Rectal smooth muscle tissue (tissue), 1 donor: ENCODE measurements around the gene ANKRD24.
"Not testable (repeated sequence)": the region's sequence is repeated elsewhere in the genome, so short reads cannot be mapped to it uniquely, and the experiment has no call there.

Experiments
- H3K27ac ChIP-seq: one replicate; pipeline ENCODE4 v1.7.0; 2013; ENCODE audit warnings: low read depth, low read length, inconsistent platforms
- H3K27me3 ChIP-seq: one replicate; pipeline ENCODE4 v1.7.0; 2013; ENCODE audit warnings: low read length; ENCODE audit not compliant: control insufficient read depth, insufficient read depth
- H3K36me3 ChIP-seq: one replicate; pipeline ENCODE4 v1.7.0; 2013; ENCODE audit warnings: low read length; ENCODE audit not compliant: control insufficient read depth, insufficient read depth
- H3K4me1 ChIP-seq: one replicate; pipeline ENCODE4 v1.7.0; 2013; ENCODE audit warnings: low read length; ENCODE audit not compliant: control insufficient read depth, insufficient read depth
- H3K4me3 ChIP-seq: one replicate; pipeline ENCODE4 v1.7.0; 2013; ENCODE audit warnings: low read length
- H3K9ac ChIP-seq: one replicate; pipeline ENCODE4 v1.7.0; 2013; ENCODE audit warnings: low read length

Gene ANKRD24

GRCh38 chr19:4210166-4210731 lies 27.8 kb downstream of the ANKRD24 start:
- no peaks in the 10 kb centered on the region for H3K36me3 ChIP-seq
- no peak overlapping the region for H3K9ac ChIP-seq
- H3K4me3 ChIP-seq, result no peak overlapping the region
- H3K27me3 ChIP-seq, result peaks cover 5% of the 10 kb centered on the region
- no peak overlapping the region for H3K27ac ChIP-seq
- H3K4me1 ChIP-seq, result no peaks in the 10 kb centered on the region

DNA sequence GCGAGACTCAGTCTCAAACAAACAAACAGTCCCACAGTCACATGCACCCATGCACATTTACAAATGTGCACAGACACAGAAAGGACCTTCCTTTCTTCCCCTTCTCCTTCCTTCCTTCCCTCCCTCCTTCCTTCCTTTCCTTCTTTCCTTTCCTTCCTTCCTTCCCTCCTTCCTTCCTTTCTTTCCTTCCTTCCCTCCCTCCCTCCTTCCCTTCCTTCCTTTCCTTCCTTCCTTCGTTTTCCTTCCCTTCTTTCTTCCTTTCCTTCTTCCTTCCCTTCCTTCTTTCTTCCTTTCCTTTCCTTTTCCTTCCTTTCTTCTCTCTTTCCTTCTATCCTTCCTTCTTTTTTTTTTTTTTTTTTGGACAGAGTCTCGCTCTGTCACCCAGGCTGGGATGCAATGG lies 30.6 kb downstream of the ANKRD24 start:
- Histone ChIP-seq H3K4me3 (no peak overlapping the region), H3K9ac (no peak overlapping the region), H3K4me1 (no peaks in the 10 kb centered on the region), H3K27ac (no peak overlapping the region), H3K27me3 (no peaks in the 10 kb centered on the region), H3K36me3 (no peaks in the 10 kb centered on the region)

DNA sequence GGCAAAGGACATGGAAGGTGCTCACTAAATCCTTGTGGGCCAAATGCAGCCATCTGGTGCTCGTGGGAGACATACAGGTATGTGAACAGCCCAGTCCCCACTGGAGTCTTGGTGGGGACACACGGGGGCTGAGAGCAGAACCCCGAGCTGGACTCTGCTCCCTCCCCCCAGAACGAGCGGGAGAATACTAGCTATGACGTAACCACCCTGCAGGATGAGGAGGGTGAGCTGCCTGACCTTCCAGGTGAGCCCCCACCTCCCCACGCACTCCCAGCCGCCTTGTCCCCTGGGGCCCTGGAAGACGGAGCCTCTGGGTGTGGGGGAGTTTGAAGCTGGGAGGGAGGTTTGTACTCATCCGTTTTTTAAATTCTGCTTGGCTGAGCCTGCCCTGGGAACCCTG lies 33.3 kb downstream of the ANKRD24 start:
- no peaks in the 10 kb centered on the region for H3K36me3 ChIP-seq
- no peak overlapping the region for H3K27ac ChIP-seq
- no peak overlapping the region for H3K9ac ChIP-seq
- no peaks in the 10 kb centered on the region for H3K4me1 ChIP-seq
- H3K4me3 ChIP-seq, result no peak overlapping the region
- H3K27me3 ChIP-seq, result no peaks in the 10 kb centered on the region

GRCh38 chr19:4216846-4217245 lies 34.4 kb downstream of the ANKRD24 start:
- Histone ChIP-seq H3K9ac (no peak overlapping the region), H3K4me1 (no peaks in the 10 kb centered on the region), H3K36me3 (no peaks in the 10 kb centered on the region), H3K27me3 (no peaks in the 10 kb centered on the region), H3K27ac (no peak overlapping the region), H3K4me3 (no peak overlapping the region)

GRCh38 chr19:4217429-4218264 lies 35.2 kb downstream of the ANKRD24 start:
- Histone ChIP-seq H3K4me3 (no peak overlapping the region), H3K9ac (no peak overlapping the region), H3K36me3 (no peaks in the 10 kb centered on the region), H3K27me3 (no peaks in the 10 kb centered on the region), H3K4me1 (no peaks in the 10 kb centered on the region), H3K27ac (no peak overlapping the region)

DNA sequence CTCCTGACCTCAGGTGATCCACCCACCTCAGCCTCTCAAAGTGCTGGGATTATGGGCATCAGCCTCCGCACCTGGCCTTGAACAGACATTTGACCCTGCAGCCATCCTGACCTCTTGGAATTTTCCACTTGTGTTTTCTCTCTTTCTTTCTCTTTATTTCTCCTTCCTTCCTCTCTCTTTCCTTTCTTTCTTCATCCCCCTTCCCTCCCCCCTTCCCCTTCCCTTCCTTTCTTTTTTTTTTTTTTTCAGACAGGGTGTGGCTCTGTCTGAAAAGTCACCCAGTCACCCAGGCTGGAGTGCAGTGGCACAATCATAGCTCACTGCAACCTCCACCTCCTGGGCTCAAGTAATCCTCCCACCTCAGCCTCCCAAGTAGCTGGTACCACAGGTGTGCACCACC lies 36.0 kb downstream of the ANKRD24 start:
- not testable (repeated sequence) for H3K36me3 ChIP-seq, H3K4me3 ChIP-seq

GRCh38 chr19:4220188-4220587 lies 37.7 kb downstream of the ANKRD24 start:
- no peak overlapping the region for H3K9ac ChIP-seq
- H3K4me1 ChIP-seq, result no peaks in the 10 kb centered on the region
- H3K27me3 ChIP-seq, result peaks cover 7% of the 10 kb centered on the region
- H3K27ac ChIP-seq, result no peak overlapping the region
- no peak overlapping the region for H3K4me3 ChIP-seq
- no peaks in the 10 kb centered on the region for H3K36me3 ChIP-seq

More for the DNA sequence above, 36.0 kb downstream of the ANKRD24 start:
- not testable (repeated sequence) for H3K27me3 ChIP-seq, H3K9ac ChIP-seq, H3K4me1 ChIP-seq, H3K27ac ChIP-seq

GRCh38 chr19:4224470-4224869 lies 42.0 kb downstream of the ANKRD24 start:
- no peak overlapping the region for H3K9ac ChIP-seq
- H3K27me3 ChIP-seq, result peaks cover 14% of the 10 kb centered on the region
- no peak overlapping the region for H3K27ac ChIP-seq
- H3K4me3 ChIP-seq, result no peak overlapping the region
- no peaks in the 10 kb centered on the region for H3K36me3 ChIP-seq
- no peaks in the 10 kb centered on the region for H3K4me1 ChIP-seq

DNA sequence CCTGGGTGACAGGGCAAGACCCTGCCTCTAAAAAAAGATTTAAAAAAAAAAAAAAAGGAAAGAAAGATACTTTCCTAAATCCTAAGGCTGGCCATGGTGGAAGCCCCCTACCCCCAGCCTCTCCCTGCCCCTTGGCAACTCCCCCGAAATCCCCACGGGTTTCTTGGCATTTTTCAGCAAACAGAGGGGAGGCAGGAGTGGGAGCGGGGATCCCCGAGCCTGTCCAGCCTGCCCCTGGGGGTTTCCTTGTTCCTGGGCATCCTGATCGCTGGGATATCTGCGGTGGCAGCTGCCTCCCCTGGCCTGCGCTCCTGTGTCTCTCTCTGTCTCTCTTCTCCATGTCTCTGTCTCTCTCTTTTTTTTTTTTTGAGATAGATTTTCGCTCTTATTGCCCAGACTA lies 43.4 kb downstream of the ANKRD24 start:
- Histone ChIP-seq H3K36me3 (no peaks in the 10 kb centered on the region), H3K9ac (no peak overlapping the region), H3K4me1 (no peaks in the 10 kb centered on the region), H3K27me3 (peaks cover 14% of the 10 kb centered on the region), H3K4me3 (no peak overlapping the region), H3K27ac (no peak overlapping the region)

- H3K4me3 ChIP-seq, result no peak overlapping the region
- H3K27me3 ChIP-seq, result peaks cover 17% of the 10 kb centered on the region
- H3K9ac ChIP-seq, result no peak overlapping the region
- no peaks in the 10 kb centered on the region for H3K4me1 ChIP-seq
- no peak overlapping the region for H3K27ac ChIP-seq
- H3K36me3 ChIP-seq, result no peaks in the 10 kb centered on the region
Observed at GRCh38 chr19:4227771-4228170, 45.3 kb downstream of the ANKRD24 start.

- peaks cover 16% of the 10 kb centered on the region for H3K27me3 ChIP-seq
- no peak overlapping the region for H3K9ac ChIP-seq
- H3K4me3 ChIP-seq, result no peak overlapping the region
- H3K4me1 ChIP-seq, result no peaks in the 10 kb centered on the region
- H3K27ac ChIP-seq, result no peak overlapping the region
- no peaks in the 10 kb centered on the region for H3K36me3 ChIP-seq
Observed at GRCh38 chr19:4228765-4229178, 46.3 kb downstream of the ANKRD24 start.

GRCh38 chr19:4229179-4229931 lies 46.9 kb downstream of the ANKRD24 start, which contains the start of gene EBI3:
Gene EBI3 (plus strand): TSS chr19:4229523. CDS start chr19:4229551, 28 bp downstream.
- Histone ChIP-seq H3K27me3 (peaks cover 13% of the 10 kb centered on the region), H3K27ac (no peak within 1 kb of the TSS), H3K9ac (no peak within 1 kb of the TSS), H3K4me1 (no peaks in the 10 kb centered on the region), H3K36me3 (no peaks in the 10 kb centered on the region), H3K4me3 (no peak within 1 kb of the TSS)
